ENCODE results near the gene QTRT2.

The QTRT2 gene

GRCh38 chr3:114127517-114127916 lies 71.0 kb downstream of the QTRT2 start:
- no peak for DNase-seq

- DNase-seq: no peak
Measured at GRCh38 chr3:114128231-114128630, 71.7 kb downstream of the QTRT2 start.

- no peak for DNase-seq
Measured at GRCh38 chr3:114128826-114129225, 72.3 kb downstream of the QTRT2 start.

GRCh38 chr3:114132500-114132899 lies 76.0 kb downstream of the QTRT2 start:
- DNase-seq: no peak

- no peak for DNase-seq
Measured at GRCh38 chr3:114133947-114134346, 77.4 kb downstream of the QTRT2 start.
